Erythroblast (primary cell): ENCODE data around the gene NEK8.
A peak's percentile ranks its signal among the peaks of the same experiment; 100 is the strongest.

Experiments used
- DNase-seq, 2 experiments: peaks; one replicate each; lab custom pipeline; 2025; lab: John Stamatoyannopoulos, UW
- GATA1 ChIP-seq: IDR thresholded peaks from 2 replicates; pipeline ENCODE4 v1.6.1; 2011; ENCODE audit warnings: low read depth, mild to moderate bottlenecking, control low read depth, low read length, moderate library complexity
- POLR2A ChIP-seq: IDR thresholded peaks from 2 replicates; pipeline ENCODE4 v1.6.1; 2011; ENCODE audit warnings: mild to moderate bottlenecking, low read length

Gene NEK8

DNA sequence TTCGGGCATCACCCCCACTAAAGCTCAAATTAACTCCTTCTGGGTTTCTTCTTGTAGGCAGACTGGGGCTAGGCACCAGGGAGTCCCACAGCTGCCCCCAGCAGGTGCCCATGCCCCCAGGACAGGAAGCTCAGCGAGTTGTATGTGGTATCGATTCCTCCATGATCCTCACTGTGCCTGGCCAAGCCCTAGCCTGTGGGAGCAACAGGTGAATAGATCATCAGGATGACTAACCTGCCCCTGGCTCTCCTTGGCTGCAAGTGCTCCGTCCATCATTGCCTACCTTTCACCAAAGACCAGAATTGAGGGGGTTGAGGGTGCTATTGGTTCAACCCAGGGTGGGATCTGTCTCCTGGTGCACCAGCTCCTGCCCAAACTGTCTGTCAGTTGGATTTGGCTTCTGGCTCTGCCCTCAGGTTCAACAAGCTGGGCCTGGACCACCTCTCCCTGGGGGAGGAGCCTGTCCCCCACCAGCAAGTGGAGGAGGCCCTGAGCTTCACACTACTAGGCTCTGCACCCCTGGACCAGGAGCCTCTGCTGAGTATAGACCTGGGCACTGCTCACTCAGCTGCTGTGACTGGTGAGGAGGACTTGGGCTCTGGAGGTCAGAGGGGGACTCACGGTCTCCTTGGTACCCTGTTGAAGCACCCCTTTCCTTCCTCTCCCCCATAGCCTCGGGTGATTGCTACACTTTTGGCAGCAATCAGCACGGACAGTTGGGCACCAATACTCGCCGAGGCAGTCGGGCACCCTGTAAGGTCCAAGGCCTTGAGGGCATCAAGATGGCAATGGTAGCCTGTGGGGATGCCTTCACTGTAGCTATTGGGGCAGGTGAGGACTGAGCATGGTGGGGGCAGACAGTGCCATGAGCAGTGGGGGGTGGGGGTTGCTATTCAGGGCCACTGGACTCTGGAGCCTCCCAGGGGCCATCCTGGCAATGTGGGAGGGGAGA is 12.1 kb downstream of the NEK8 start:
- TF ChIP-seq GATA1 (no peak), POLR2A (no peak)
- DNase-seq = no peak

DNA sequence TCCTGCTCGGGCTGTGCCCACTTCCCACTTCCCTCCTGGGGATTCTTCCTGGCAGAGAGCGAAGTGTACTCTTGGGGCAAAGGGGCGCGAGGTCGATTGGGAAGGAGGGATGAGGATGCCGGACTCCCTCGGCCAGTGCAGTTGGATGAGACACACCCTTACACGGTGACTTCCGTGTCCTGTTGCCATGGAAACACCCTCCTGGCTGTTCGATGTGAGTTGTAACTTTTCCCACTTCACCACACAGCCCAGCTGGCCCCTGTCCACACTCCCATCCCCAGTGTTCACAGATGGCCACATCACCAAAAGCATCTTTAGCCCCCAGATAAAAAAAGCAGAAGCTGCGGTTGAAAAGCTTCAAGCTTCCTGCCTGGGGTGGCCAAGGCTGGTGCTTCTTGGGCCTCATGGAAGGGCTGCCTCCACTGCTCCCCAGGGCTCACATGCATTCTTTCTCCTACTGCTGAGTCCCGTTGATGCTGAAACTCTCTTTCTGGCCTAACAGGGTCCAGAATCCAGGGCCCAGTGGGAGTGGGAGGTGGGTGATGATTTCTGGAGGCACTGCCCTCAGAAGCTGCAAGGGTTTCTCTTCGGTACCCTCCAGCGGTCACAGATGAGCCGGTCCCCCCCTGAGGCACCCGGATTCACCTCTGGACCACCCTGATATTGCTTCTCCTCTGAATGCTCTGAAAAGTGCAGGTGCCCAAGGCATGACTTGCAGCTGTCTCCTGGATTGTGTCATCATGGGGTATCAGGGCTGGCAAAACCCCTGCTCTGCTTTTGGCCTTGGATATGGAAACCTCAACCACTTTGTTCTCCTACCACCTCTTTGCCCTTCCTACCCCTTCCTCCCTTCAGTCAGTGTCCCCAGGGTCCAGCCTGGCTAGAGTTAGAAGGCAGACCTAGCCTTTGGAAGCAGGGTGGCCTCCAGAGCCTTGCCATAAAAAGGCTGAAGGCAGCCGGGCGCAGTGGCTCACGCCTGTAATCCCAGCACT is 13.1 kb downstream of the NEK8 start:
- TF ChIP-seq GATA1 (no peak), POLR2A (no peak)
- DNase-seq = peak; percentile 44 to 63

DNA sequence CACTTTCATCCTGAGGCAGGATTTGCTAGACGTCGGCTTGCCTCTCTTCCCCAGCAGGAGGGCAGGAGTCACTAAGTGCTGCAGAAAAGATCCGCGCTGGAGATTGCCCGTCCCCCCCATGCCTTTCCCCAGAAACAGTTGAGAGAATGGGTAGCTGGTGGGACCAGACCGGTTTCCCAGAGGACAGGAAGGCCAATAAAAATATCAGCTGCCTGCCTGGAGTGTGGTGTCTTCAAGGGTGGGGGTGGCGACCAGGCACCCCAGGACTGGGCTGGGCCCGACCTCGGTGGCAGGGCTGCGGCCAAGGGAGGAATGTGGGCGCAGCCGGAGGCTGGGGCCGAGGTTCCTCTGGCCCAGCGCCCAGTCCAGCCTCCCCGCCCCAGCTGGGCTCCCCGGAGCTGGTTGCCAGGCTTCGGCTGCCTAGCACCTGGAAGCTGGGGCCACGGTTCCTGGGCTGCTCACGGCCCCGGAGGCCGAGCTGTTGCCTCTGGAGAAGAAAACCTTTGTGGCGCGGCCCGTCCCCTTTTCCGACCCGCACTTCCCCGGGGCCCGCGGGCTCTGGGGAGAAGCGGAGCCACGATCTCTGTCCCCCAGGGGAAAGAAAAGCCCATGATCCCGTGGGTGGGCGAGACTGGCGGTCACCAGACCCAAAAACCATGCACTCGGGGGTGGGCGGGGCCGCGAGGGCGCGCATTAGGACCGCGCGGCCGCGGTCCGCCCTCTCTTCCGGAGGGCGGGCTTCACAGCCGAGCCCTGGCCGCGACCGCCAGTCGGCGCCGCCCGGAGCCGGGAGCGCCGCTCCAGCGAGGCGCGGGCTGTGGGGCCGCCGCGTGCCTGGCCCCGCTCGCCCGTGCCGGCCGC is 14.9 kb downstream of the NEK8 start, which contains the start of gene TRAF4:
Gene TRAF4 (plus strand): TSS at position 769 of the 861 bp plus-strand sequence. CDS start 102 bp downstream, outside the sequence.
- peak; percentile 75 for TF ChIP-seq POLR2A
- no peak for TF ChIP-seq GATA1
- peak; percentile 86 to 90 for DNase-seq

DNA sequence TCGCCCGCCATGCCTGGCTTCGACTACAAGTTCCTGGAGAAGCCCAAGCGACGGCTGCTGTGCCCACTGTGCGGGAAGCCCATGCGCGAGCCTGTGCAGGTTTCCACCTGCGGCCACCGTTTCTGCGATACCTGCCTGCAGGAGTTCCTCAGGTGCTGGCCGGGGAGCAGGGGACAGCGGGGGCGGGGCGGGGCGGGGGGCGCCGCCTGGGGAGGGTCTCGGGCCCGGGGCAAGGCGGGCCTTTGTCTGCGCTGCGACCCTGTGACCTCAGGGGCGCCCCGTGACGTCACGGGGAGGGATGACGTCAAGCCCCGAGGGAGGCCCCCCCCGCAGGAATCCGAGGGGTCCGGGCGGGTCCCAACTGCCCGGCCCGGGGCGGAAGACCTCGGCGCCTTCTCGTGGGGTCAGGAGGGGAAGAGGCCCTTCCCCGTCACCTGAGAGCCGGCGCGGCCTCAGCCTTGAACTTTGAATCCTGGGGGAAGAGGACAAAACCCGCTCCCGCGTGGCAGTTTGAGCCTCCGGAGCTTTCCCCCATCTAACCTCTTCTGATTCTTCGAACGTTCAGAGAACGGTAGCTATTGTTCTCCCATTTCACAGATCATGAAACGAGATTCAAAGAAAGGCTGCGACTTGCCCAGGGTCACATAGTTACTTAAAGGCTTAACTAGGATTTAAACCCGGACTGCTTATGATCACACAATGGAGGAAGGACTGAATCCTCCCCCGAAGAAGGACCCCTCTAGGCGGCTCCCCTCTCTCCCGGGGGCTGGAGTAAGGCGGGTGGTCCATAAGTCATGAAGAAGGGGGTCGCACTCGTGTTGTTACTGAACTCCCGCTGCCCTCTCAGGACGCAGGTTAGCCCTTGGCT is 15.8 kb downstream of the NEK8 start:
- peak; percentile 71 to 78 for DNase-seq
- TF ChIP-seq GATA1 = no peak
- TF ChIP-seq POLR2A = no peak

DNA sequence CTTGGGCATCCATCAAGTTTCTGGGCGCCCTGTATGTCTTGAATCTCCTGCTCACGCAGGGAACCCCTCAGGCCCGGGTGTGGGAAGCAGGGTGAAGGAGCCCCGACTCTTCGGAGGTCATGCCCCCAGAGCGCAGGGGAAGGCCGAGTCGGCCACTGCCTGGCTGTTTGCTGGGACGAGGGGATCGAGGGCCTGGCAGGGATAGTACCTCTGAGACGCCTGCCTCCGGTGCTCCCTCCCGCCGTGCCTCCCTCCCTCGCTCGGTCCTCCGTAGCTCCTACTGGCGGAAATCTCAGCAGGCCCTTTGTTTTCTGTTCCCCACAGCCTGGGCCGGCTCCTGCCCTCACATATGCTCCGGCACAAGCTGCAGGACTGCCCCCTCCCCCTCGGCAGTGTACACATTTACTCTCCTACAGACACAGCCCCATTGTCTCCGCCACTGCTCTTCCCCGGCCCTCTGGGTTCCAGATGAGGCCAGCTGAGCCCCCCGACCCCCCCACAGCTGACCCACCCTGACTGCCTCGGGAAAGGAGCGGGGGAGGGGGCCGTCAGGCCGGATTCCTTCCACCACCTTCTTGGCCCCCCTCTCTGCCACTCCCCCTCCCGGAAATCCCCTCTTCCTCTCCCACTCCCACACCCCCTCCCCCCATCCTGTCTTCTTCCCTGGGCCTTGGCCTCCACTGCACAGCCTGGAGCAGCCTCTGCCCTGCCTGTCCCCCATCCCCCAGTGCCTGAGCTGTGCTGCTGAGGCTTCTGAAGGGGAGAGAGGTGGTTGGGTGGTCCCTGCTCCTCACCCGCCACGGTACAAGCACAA is 16.6 kb downstream of the NEK8 start:
- peak; percentile 54 to 64 for DNase-seq

DNA sequence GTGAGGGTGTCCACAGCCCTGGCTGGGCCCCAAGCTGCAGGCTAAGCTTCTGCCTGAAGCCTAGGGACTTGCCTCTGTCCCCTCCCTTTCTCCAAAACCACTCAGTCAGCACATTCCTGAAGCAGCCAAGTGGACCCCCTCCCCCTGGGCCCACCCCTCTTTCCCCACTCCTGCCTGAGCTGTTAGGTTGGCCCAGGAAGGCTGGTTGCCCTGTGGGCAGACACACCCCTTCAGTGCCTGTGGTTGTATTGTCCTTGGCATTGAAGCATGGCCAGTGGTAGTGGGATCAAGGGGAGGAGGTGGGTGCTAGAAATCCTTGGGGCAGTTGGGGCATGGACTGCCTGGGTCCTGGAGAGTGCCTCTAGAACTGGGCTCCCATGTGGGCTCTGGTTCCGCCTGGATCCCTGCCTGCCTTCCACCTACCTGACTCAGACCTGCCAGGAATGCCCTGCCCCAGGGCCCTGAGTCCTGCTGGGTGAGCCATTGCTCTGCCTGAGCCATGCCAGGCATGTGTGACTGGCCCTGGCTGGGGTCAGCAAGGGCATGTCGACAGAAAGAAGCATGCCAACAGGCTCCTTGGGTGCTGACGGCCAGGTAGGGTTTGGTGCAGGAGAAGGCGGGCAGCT is 17.3 kb downstream of the NEK8 start:
- TF ChIP-seq GATA1 (no peak), POLR2A (no peak)
- no peak for DNase-seq

More for the DNA sequence above, 16.6 kb downstream of the NEK8 start:
- TF ChIP-seq GATA1 (no peak), POLR2A (no peak)

DNA sequence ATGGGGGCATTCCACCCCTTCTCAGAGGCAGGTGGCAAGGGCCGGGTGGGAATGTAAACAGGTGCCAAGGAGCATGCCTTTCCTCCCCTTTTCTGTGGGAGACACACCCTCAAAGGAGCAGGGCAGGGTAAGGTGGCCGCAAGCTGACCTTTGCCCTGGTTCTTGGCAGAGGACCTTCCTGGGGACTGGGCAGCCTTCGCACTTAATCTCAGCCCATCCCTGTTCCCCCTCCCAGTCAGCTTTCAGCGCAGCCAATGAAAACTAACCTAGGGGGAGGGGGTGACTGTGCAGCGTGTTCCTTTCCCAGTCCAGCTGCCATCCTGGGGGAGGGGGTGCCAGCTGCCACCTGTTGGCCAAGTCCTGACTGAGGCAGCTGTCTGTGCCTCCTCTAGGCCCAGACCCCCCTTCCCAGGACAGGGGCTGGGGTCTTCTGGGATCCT is 18.0 kb downstream of the NEK8 start:
- no peak for DNase-seq
- no peak for TF ChIP-seq GATA1
- TF ChIP-seq POLR2A = no peak

DNA sequence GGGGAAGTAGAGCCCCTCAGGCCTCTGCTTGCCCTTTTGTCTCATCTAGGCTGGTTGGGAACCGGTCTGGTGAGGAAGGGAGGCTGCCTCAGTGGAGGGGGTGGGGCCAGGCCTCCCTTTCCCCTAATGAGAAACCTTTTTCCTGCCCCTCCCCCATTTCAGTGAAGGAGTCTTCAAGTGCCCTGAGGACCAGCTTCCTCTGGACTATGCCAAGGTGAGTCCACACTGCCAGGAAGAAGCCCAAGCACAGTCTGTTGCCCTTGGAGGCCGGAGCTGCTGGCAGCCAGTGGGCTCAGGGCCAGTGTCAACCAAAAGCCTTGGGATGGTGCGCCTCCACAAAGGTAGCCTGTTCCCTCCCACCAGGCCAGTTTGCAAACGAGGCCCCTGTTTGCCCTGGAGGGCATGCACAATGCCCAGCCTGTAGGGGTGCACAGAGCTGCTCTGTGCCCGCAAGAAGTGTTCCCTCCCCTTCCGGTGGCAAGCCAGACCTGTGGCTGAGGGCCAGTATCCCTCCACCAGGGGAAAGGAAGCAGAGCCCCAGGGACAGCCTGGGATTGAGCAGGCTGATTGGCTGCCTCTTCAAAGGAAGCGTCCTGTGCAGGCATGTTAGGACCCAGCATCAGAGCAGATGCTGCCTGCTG is 18.6 kb downstream of the NEK8 start:
- no peak for DNase-seq
- TF ChIP-seq GATA1 (no peak), POLR2A (no peak)

DNA sequence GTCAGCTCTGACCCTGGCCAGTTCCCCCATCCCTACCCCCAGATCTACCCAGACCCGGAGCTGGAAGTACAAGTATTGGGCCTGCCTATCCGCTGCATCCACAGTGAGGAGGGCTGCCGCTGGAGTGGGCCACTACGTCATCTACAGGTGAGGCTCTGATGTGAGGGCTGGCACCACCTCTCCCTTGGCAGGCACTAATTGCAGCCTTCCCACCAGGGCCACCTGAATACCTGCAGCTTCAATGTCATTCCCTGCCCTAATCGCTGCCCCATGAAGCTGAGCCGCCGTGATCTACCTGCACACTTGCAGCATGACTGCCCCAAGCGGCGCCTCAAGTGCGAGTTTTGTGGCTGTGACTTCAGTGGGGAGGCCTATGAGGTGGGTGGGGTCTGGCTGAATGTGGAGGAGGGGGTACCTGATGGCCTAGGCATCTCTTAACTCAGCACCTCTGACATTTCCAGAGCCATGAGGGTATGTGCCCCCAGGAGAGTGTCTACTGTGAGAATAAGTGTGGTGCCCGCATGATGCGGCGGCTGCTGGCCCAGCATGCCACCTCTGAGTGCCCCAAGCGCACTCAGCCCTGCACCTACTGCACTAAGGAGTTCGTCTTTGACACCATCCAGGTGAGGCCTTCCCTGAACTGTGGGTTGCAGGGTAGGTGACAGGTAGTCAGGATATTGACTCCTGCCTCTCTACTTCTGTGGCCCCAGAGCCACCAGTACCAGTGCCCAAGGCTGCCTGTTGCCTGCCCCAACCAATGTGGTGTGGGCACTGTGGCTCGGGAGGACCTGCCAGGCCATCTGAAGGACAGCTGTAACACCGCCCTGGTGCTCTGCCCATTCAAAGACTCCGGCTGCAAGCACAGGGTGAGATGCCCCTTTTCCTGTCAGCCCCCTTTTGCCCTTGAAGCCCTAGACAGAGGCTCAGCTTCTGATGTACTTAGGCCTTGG is 19.5 kb downstream of the NEK8 start:
- TF ChIP-seq GATA1 (no peak), POLR2A (no peak)
- DNase-seq = no peak
